Nephron (organoid): Measurements from ENCODE around the gene CUL3.
A peak's percentile ranks its signal among the peaks of the same experiment; 100 is the strongest.

Source experiments
- H3K27ac Mint-ChIP-seq, 3 experiments: 2 replicates each; pipeline ENCODE4 v1.8.0; 2020; ENCODE audit warnings: mixed read lengths in 3 of 3, mild to moderate bottlenecking in 2 of 3, moderate library complexity in 1 of 3
- H3K27me3 Mint-ChIP-seq: 2 replicates; pipeline ENCODE4 v1.8.0; 2021; ENCODE audit warnings: low read depth, mild to moderate bottlenecking, moderate library complexity, mixed read lengths
- H3K36me3 Mint-ChIP-seq: 2 replicates; pipeline ENCODE4 v1.8.0; 2020; ENCODE audit warnings: low read depth, mixed read lengths
- H3K4me1 Mint-ChIP-seq: 2 replicates; pipeline ENCODE4 v1.8.0; 2020; ENCODE audit warnings: mixed read lengths
- H3K4me3 Mint-ChIP-seq, 3 experiments: 2 replicates each; pipeline ENCODE4 v1.8.0; 2020; ENCODE audit warnings: mild to moderate bottlenecking in 3 of 3, mixed read lengths in 3 of 3, moderate library complexity in 2 of 3
- H3K9me3 Mint-ChIP-seq: 2 replicates; pipeline ENCODE4 v1.8.0; 2020; ENCODE audit warnings: mixed read lengths
- CTCF ChIP-seq, 3 experiments: fragments of 200-600 bp; sonication (generic); IDR thresholded peaks; one replicate each; pipeline ENCODE4 v1.5.0; 2021; ENCODE audit warnings: antibody characterized with exemption in 3 of 3; ENCODE audit not compliant: unreplicated experiment in 3 of 3

CUL3 gene

DNA sequence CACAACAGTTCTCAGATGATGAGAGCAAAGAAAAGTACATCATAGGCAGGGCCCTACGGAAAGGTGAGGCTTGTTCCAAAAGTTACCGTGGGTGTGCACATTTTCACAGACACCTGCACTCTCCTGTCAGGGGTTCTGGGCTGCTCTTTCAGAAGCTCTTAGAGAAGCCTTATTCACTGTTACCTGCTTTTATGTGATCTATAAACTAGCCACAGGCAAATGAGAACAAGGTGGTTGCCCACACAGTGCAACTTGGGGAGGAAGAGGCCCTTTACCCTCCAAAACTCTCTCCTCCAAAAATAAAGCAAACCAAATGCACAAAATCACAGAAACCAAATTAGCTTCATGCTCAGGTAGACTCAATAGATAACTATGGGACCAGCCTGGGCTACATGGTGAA lies 11.1 kb upstream of the CUL3 start:
- H3K4me1 Mint-ChIP-seq = peaks cover 12% of the 10 kb centered on the region
- no peaks in the 10 kb centered on the region for H3K9me3 Mint-ChIP-seq
- H3K27ac Mint-ChIP-seq = no peak overlapping the region
- no peaks in the 10 kb centered on the region for H3K36me3 Mint-ChIP-seq
- TF ChIP-seq CTCF (IDR thresholded peaks at IDR 0.05; ENCODE audit: unreplicated experiment in 3 of 3) = no peak
- no peak overlapping the region for H3K4me3 Mint-ChIP-seq
- H3K27me3 Mint-ChIP-seq = peaks cover 9% of the 10 kb centered on the region

DNA sequence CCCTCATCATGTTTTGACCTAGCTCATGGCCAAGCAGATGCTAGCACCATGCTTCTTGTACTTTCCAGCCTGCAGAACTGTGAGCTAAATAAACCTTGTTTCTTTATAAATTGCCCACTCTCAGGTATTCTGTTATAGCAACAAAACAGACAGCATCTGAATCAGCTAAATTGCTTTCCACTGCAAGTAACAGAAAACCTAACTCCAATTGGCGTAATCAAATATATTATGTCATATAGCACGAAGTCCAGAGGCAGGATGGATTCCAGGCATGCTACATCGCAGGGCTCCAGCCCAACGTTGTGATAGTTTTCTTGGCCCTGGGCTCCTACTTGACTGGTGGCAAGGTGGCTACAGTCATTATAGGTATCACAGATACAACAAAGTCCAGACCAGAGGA lies 10.4 kb upstream of the CUL3 start:
- Mint-ChIP-seq H3K9me3 (no peaks in the 10 kb centered on the region), H3K27ac (no peak overlapping the region), H3K4me3 (no peak overlapping the region), H3K27me3 (peaks cover 9% of the 10 kb centered on the region), H3K36me3 (no peaks in the 10 kb centered on the region), H3K4me1 (peaks cover 12% of the 10 kb centered on the region)
- no peak for TF ChIP-seq CTCF (IDR thresholded peaks at IDR 0.05; ENCODE audit: unreplicated experiment in 3 of 3)

DNA sequence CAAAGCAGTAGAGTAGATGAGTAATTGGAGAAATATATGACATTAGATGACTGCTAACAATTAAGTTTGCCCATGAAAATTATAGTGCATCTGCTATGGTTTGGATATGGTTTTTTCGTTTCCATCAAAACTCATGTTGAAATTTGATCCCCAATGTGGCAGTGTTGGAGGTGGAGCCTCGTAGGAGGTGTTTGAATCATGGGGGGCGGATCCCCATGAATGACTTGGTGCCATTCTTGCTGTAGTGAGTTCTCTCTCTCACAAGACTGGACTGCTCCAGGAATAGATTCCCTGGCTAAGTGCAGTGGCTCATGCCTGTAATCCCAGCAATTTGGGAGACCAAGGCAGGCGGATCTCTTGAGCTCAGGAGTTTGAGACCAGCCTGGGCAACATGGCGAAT lies 9.7 kb upstream of the CUL3 start:
- Mint-ChIP-seq H3K9me3 (no peaks in the 10 kb centered on the region), H3K27ac (no peak overlapping the region), H3K4me1 (peaks cover 12% of the 10 kb centered on the region), H3K4me3 (no peak overlapping the region), H3K27me3 (peaks cover 9% of the 10 kb centered on the region), H3K36me3 (no peaks in the 10 kb centered on the region)
- no peak for TF ChIP-seq CTCF (IDR thresholded peaks at IDR 0.05; ENCODE audit: unreplicated experiment in 3 of 3)

DNA sequence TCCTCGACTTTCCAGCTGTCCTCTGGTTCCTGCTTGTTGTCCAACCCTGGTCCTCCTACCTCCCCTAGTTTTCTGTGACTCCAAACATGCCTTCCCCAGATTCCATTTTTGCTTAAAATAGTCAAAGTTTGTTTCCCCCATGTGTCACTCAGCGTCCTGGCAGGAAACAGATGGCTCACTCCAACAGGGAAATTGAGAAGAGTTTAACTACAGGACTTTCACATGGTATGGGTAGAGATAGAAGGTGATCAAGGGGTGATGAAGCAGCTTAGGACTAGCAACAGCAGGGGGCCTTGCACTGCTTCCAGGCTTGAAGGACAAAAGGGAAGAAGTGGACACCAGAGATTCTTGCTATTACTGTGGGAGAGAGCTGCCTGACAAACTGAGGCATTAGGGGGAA lies 6.1 kb upstream of the CUL3 start:
- no peaks in the 10 kb centered on the region for H3K9me3 Mint-ChIP-seq
- TF ChIP-seq CTCF (IDR thresholded peaks at IDR 0.05; ENCODE audit: unreplicated experiment in 3 of 3) = no peak
- peaks cover 10% of the 10 kb centered on the region for H3K4me1 Mint-ChIP-seq
- H3K36me3 Mint-ChIP-seq = no peaks in the 10 kb centered on the region
- H3K4me3 Mint-ChIP-seq = no peak overlapping the region
- H3K27me3 Mint-ChIP-seq = peaks cover 9% of the 10 kb centered on the region
- H3K27ac Mint-ChIP-seq = no peak overlapping the region

DNA sequence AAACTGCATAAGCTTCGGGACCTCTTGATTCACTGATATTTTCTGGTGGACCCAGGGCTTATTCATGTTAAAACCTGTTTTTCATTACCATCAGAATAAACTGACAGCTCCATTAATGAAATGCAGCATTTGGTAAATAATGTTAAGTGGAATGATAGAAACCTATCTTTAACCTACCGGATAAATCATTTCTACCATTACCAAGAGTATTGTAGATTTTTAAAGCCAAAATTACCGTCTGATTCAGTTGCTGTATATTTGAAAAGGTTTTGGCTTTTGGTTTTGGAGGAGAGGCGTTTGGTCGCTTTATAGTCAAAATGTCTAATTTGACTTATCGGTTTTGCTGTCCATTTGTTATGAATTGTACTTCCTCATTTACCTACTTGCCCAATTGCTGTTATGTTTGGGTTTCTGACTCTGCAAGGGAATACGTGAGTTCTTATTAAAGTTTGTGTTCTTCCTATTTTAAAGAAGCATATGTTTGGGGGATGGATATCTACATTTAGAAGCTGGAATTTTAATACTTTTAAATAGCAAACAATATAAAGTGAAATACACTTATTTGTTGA lies 1.0 kb upstream of the CUL3 start:
- peaks cover 16% of the 10 kb centered on the region for H3K36me3 Mint-ChIP-seq
- H3K4me1 Mint-ChIP-seq = peaks cover 23% of the 10 kb centered on the region
- H3K9me3 Mint-ChIP-seq = no peaks in the 10 kb centered on the region
- no peak for TF ChIP-seq CTCF (IDR thresholded peaks at IDR 0.05; ENCODE audit: unreplicated experiment in 3 of 3)
- H3K27me3 Mint-ChIP-seq = no peaks in the 10 kb centered on the region
- H3K4me3 Mint-ChIP-seq = peak overlapping the region; percentile 89 to 95 (median 90)
- peak overlapping the region; percentile 78 to 95 (median 95) for H3K27ac Mint-ChIP-seq

DNA sequence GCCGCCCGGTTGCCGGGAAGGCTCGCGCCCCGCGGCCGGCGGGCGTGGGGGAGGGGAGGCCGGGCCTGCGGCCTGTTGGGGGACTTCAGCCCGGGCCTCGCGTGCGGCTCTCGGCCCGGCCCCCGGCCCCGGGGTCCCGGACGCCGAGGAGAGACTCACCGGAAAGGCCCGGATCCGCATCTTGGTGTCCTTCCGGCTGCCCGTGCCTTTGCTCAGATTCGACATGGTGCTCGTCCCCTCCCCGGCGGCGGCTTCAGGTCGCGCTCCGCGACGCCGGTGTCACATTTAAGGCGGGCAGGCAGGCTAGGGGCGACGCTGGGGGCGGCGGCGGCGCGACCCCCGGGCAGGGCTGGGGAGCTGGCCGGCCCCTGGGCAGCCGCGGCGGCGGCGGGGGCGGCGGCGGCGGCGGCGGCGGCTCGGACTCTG lies 365 bp downstream of the CUL3 start:
- peak overlapping the region; percentile 85 to 89 (median 88) for H3K4me3 Mint-ChIP-seq
- TF ChIP-seq CTCF (IDR thresholded peaks at IDR 0.05; ENCODE audit: unreplicated experiment in 3 of 3) = no peak
- H3K4me1 Mint-ChIP-seq = peaks cover 35% of the 10 kb centered on the region
- H3K27me3 Mint-ChIP-seq = no peaks in the 10 kb centered on the region
- H3K36me3 Mint-ChIP-seq = peaks cover 22% of the 10 kb centered on the region
- H3K27ac Mint-ChIP-seq = peak overlapping the region; percentile 78 to 95 (median 95)
- no peaks in the 10 kb centered on the region for H3K9me3 Mint-ChIP-seq
